HFFc6 (cell line): ENCODE measurements around the gene ACOX1. TPM values are rescaled to one million over a fixed set of nuclear protein-coding genes. Genes with fewer than 3 reads are reported as not detected.

Experiments
- DNase-seq: peaks from one replicate; pipeline ENCODE4 v3.0.0-alpha.2; 2018
- H3K27ac Mint-ChIP-seq: 2 replicates; pipeline ENCODE4 v1.8.0; 2020; ENCODE audit warnings: mild to moderate bottlenecking, mixed read lengths
- H3K27me3 Mint-ChIP-seq: 2 replicates; pipeline ENCODE4 v1.8.0; 2021; ENCODE audit warnings: mild to moderate bottlenecking, moderate library complexity, mixed read lengths; ENCODE audit not compliant: insufficient read depth
- H3K36me3 Mint-ChIP-seq: 2 replicates; pipeline ENCODE4 v1.8.0; 2021; ENCODE audit warnings: low read depth, mixed read lengths
- H3K4me1 Mint-ChIP-seq: 2 replicates; pipeline ENCODE4 v1.8.0; 2020; ENCODE audit warnings: low read depth, mixed read lengths
- H3K4me3 Mint-ChIP-seq: 2 replicates; pipeline ENCODE4 v1.8.0; 2020; ENCODE audit warnings: mild to moderate bottlenecking, moderate library complexity, mixed read lengths
- H3K9me3 Mint-ChIP-seq: 2 replicates; pipeline ENCODE4 v1.8.0; 2020; ENCODE audit warnings: mild to moderate bottlenecking, mixed read lengths
- CTCF ChIP-seq: fragments of 200-600 bp; sonication (generic); IDR thresholded peaks from 2 replicates; pipeline ENCODE4 v1.5.0; 2021; ENCODE audit warnings: antibody characterized with exemption, mild to moderate bottlenecking
- long read RNA-seq: library from polyadenylated mRNA; unstranded; transcript quantifications from one replicate; pipeline ENCODE4 v2.0.0, GENCODE V29; 2019
- total RNA-seq, 6 experiments: library from RNA; stranded (reverse); fragmentation: NEBNext Ultra II Directional; extraction: Animal tissue kit (Norgen Biotek cat#: 25700); gene quantifications; 2 replicates in 1 of 6; 3 replicates in 5 of 6; pipeline ENCODE4 v1.2.3, GENCODE V29; 2021

Gene ACOX1
- total RNA-seq = 10 to 100 TPM; 40.4 to 47.2 (median 44.5) TPM
- long read RNA-seq, full-length matches to known transcripts = 20 of 35 reads
- long read RNA-seq, partial matches to known transcripts = 7 of 35 reads
- long read RNA-seq, other reads (novel, unspliced or antisense) = 8 of 35 reads

- TF ChIP-seq CTCF = peak; percentile 69
- DNase-seq = peak; percentile 92
- peaks cover 22% of the 10 kb centered on the region for H3K36me3 Mint-ChIP-seq
- peak within 1 kb of the TSS; percentile 97 for H3K4me3 Mint-ChIP-seq
- H3K9me3 Mint-ChIP-seq = no peaks in the 10 kb centered on the region
- H3K4me1 Mint-ChIP-seq = peaks cover 59% of the 10 kb centered on the region
- peaks cover 4% of the 10 kb centered on the region for H3K27me3 Mint-ChIP-seq
- peak within 1 kb of the TSS; percentile 99 for H3K27ac Mint-ChIP-seq
Observed at GRCh38 chr17:75978938-75979704, at the start of gene ACOX1, which contains the start of gene TEN1. Gene ACOX1 (minus strand): TSS chr17:75979166. CDS start chr17:75979073, 93 bp downstream. Gene TEN1 (plus strand): TSS chr17:75979240. CDS start chr17:75986193, 6,953 bp downstream.

- TF ChIP-seq CTCF = no peak
- H3K27ac Mint-ChIP-seq = no peak within 1 kb of the TSS
- peaks cover 9% of the 10 kb centered on the region for H3K4me1 Mint-ChIP-seq
- no peaks in the 10 kb centered on the region for H3K9me3 Mint-ChIP-seq
- no peak within 1 kb of the TSS for H3K4me3 Mint-ChIP-seq
- no peak for DNase-seq
- H3K27me3 Mint-ChIP-seq = peaks cover 7% of the 10 kb centered on the region
- H3K36me3 Mint-ChIP-seq = no peaks in the 10 kb centered on the region
Observed at GRCh38 chr17:76027159-76027839, 48.3 kb upstream of the ACOX1 start, which contains the start of gene EVPL. Gene EVPL (minus strand): TSS chr17:76027306. CDS start chr17:76027198, 108 bp downstream.

GRCh38 chr17:76026714-76027158, 47.8 kb upstream of the ACOX1 start:
- Mint-ChIP-seq H3K4me1 (peaks cover 9% of the 10 kb centered on the region), H3K9me3 (no peaks in the 10 kb centered on the region), H3K27ac (no peak overlapping the region), H3K36me3 (no peaks in the 10 kb centered on the region), H3K27me3 (peaks cover 8% of the 10 kb centered on the region), H3K4me3 (no peak overlapping the region)
- DNase-seq = no peak
- no peak for TF ChIP-seq CTCF

- H3K27me3 Mint-ChIP-seq = peaks cover 10% of the 10 kb centered on the region
- peaks cover 9% of the 10 kb centered on the region for H3K4me1 Mint-ChIP-seq
- no peak for DNase-seq
- no peak for TF ChIP-seq CTCF
- no peaks in the 10 kb centered on the region for H3K36me3 Mint-ChIP-seq
- no peak overlapping the region for H3K4me3 Mint-ChIP-seq
- H3K9me3 Mint-ChIP-seq = no peaks in the 10 kb centered on the region
- H3K27ac Mint-ChIP-seq = no peak overlapping the region
Observed at GRCh38 chr17:76025294-76025693, 46.3 kb upstream of the ACOX1 start.

GRCh38 chr17:76024353-76024752, 45.4 kb upstream of the ACOX1 start:
- Mint-ChIP-seq H3K36me3 (no peaks in the 10 kb centered on the region), H3K27ac (no peak overlapping the region), H3K4me3 (no peak overlapping the region), H3K4me1 (peaks cover 2% of the 10 kb centered on the region), H3K27me3 (peaks cover 12% of the 10 kb centered on the region), H3K9me3 (no peaks in the 10 kb centered on the region)
- no peak for TF ChIP-seq CTCF
- no peak for DNase-seq
